8988T (cell line): ENCODE results near the gene GRAMD2B.
"Not testable (repeated sequence)": the region's sequence is repeated elsewhere in the genome, so short reads cannot be mapped to it uniquely, and the experiment has no call there.

ENCODE experiments used
- DNase-seq: peaks from one replicate; pipeline ENCODE4 v3.0.0; 2011

The GRAMD2B gene

DNA sequence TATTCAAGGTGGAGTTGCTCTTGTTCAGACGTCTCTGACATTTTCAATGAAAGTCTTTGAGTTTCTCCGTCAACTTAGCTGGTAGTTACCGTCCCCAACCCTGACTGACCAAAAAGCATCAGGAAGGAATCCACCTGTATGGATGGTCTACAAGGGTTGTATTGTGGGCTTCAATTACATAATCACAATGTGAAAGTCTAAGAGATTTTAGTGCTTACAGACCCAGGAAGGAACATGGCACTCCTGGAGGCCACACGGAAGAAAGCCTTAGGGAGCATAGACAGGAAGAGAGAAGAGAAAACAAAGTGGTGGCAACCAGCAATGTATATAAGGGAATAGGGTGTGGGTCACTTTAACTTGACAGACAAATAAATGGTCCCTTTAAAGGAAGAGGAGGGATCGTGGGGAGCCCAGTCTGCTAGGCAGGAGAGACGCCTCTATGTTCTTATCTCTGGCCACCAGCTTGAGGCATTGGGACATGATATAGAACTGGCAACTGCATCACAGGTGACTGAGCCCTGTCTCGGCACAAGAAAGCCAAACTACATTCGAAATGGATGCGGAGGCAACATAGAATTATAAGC is 91.4 kb downstream of the GRAMD2B start:
- no peak for DNase-seq

GRCh38 chr5:126515337-126515736 is 92.1 kb downstream of the GRAMD2B start:
- no peak for DNase-seq

DNA sequence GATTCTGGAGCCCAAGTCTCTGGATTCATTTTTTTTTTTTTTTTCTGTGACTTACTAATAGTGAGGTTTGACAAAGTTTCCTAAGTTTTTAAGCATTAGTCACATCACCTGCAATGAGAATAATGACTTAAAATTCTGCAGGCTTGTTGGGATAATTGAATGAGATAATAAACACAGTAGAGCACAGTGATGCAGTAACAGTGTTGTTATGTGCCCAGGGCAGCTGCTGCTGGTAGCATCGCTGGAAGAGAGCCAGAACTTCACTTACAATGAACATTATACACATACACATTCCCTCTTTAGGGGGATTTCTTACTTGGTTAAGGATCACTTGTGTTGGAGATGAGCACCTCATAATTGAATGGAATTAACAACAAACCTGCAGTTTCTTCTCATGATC is 92.9 kb downstream of the GRAMD2B start:
- DNase-seq: no peak

- no peak for DNase-seq
These were observed 93.6 kb downstream of the GRAMD2B start for GRCh38 chr5:126516852-126517251.

- DNase-seq: not testable (repeated sequence)
These were observed 96.0 kb downstream of the GRAMD2B start for GRCh38 chr5:126519223-126519622.

DNA sequence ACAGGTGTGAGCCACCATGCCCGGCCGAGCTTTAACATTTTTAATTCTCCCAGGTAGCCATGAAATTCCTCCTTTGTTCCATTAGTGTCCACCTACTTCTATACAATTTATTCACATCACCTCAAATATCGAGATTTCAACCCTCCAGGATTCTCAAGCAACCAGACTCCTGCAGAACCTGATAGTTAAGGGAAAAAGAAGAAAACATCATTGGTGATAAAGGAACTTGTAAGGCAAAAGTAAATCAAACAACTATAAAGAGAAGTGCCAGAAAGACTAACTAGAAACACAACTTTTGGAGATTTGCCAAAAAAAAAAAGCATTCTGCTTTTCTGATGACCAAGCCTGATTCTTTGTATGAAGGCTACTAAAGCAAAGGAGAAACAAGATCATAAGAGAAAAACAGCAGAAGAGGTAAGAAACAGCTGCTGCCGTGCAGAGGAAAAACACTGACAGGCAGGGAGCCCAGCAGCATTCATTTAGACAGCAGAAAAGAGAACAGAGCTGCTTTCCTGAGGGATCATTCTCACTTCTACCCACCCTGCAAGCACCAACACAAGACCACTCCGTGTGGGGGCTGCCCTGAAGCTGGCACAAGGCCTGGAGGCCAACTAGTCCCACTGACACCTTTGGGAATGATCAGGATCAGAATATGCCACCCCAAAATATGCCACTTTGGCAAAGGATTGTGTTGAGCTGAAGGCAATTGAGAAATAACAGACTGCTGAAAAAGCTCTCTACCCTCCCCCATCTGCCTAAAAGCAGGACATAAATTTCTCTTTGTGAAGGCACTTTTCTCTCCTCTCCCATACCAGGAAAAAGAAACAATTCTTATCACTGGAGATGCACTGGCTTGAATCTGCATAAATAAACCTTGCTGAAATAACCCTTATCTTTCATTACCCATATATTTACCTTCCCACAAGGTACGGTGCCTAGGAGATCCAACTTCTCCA is 96.7 kb downstream of the GRAMD2B start:
- DNase-seq: no peak

DNA sequence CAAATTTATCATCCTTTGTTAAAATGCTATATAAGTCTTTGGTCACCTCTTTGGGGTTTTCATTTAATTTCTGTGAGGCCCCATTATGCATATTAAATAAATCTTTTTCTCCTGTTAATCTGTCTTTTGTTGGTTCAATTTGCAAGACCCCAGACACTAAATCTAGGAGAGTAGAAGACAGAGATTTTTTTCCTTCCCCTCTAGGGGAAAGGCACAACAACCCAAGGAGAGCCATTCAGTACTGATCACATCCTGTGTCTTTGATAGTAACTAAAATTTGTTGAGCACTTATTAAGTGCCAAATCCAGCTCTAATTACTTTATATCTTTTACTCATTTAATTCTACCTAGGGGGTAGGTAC is 97.4 kb downstream of the GRAMD2B start:
- DNase-seq: no peak

- no peak for DNase-seq
These were observed 97.9 kb downstream of the GRAMD2B start for GRCh38 chr5:126521130-126521529.

DNA sequence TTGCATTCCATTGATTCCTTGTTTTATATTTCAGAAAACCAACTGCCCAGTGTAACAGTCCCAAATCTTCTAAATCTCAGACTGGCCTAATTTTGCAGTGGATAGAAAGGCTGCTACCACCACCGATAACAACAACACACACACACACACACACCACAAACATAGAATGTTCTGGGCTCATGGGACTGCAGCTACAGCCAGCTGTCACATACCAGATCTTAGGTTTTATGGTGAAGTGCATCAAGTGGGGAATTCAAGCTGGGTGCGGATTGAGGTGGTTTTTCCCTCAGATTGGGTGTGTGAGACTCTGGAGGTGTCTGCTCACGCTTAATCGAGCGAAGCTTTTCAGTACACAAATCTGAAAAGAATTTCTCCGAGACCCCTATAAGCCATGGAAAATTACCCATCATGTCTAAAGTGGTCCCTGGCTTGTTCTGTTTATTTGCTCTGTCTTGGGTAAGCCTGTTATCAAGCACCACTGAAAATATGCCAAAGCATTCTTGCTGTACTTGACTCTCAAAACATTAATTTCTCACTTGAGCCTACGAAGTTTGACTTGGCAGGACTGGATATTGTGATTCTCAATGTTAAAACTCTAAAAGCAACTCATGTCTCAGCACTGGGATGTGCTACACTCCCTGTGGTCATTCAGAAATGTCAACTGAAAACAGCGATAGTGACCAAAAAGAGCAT is 100.8 kb downstream of the GRAMD2B start:
- no peak for DNase-seq

DNA sequence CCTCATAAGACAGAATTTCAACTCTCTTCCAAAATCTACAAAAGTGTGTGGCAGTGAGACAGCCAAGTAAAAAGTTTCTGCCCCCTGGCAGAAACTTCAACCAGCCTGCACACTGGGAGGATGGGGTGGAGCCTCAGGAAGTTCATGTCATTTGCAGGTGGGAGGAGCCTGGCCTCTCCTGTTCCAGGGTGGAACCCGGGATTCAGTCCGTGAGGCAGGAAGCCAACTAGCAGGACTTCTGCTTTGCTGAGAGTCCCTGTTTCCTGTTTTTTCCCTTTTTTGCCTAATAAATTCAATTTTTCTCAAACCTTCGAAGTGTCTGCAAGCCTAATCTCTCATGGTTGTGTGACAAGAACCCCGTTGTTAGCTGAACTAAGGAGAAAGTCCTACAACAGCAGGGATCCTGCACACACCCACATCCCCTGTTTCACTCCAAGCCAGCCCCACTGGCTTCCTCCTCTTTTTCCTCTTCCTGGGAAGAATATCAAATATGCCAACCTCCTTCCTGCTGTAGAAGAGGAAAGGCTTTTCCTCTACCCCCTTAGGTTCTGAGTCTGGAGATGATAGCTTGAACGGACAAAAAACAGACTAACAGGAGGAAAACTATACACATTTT is 102.5 kb downstream of the GRAMD2B start:
- DNase-seq: no peak

DNA sequence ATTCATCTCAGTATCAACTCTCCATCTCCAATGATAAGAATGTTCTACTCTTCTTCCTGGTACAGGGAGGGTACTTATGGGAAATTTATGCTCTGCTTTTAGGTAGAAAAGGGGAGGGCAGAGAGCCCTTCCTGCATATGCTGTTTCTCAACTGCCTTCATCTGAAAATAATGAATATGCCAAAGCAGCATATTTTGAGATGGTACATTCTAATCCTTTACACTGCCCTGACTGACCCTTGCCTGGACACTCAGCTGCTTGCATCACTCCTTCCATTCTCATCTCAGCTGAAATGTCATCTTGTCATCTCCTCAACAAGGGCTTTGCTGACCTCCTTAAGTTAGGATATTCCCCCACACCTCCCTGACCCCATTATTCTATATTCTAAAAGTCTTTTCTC is 103.3 kb downstream of the GRAMD2B start:
- DNase-seq: no peak

DNA sequence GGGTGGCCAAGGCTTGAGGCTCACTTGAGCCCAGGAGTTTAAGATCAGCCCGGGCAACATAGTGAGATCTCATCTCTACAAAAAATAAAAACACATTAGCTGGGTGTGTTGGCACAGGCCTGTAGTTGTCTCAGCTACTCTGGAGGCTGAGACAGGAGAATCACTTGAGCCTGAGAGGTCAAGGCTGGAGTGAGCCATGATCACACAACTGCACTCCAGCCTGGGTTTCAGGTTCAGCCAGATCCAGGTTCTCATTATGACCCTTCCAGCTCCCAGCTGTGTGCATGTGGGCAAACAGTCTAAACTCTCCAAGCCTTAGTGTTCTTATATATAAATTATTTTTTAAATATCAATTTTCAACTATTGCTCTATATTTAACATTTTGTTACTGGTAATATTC is 103.9 kb downstream of the GRAMD2B start:
- DNase-seq: no peak

DNA sequence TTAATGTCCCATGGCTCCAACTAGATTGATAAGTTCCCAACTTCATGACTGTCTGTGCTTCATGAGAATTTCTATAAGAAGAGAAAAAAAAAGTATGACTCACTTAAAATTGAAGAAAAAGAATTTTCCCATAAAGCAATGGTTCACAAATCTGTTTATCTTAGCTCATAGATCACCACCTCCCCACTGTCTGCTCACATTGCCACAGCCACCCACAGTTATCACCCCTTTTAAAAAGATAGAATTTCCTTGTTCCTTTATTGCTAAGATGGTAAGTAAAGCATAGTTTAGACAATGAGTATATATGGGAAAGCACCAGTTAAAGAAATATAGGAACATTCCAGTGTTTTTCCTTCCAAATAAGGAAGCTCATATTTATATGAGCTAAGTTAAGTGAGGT is 104.7 kb downstream of the GRAMD2B start:
- no peak for DNase-seq

DNA sequence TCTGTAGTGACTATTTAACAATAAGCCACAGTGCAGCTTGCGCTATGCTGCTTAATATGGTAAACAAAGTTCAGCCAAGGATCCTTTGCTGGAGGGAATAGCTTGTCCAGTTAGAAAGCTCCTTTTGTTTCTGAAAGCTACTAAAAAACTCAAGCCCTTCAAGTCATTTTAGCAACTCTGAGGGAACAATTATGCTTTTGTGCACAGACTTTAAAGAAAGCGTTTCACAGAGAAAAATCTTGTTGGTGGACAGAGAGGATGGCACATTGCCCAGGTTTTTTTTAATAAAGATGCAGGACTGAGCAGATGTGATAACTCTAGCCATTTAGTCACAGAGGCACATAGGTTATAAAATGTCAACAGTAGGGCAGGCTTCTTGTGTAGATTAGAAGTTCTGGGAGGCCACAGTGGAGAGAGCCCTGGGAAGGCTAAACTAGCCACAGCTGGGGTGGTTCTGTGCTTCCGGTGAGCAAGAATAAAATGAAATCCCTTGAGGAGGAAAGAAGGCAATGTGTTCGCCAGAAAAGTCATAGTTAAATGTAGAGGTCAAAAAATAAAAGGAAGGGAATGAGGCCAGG is 108.4 kb downstream of the GRAMD2B start:
- DNase-seq: no peak

DNA sequence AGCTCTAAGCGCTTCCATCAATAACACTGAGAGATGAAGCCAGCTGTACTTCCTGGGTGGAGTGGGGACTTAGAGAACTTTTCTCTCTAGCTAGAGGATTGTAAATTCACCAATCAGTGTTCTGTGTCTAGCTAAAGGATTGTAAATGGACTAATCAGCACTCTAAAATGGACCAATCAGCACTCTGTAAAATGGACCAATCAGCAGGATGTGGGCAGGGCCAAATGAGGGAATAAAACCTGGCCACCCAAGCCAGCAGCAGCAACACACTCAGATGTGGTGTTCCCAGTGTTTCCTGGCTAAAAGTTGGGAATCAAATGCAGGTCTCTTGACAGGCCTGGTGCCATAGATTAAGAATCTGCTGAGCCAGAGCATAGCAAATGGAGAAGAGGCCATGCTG is 111.3 kb downstream of the GRAMD2B start:
- DNase-seq: no peak

GRCh38 chr5:126535856-126536545 is 112.8 kb downstream of the GRAMD2B start:
- no peak for DNase-seq

DNA sequence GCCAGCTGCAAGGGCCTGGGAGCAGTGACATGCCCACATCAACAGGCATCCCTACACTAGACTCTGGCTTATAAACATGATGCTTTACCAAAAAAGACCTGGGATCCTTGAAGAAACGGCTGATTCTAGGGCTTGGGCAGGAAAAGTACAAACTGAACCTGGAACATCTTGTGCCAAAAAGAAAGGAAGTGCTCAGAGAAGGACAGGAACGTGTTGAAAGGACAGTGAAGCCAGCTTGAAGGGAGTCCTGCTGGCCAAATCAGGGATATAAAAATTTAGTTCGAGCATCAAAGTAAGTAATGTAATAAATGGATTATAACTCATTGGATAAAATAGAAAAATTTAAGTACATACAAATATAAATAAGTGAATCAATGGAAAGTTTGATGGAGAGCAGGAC is 113.7 kb downstream of the GRAMD2B start:
- no peak for DNase-seq

DNA sequence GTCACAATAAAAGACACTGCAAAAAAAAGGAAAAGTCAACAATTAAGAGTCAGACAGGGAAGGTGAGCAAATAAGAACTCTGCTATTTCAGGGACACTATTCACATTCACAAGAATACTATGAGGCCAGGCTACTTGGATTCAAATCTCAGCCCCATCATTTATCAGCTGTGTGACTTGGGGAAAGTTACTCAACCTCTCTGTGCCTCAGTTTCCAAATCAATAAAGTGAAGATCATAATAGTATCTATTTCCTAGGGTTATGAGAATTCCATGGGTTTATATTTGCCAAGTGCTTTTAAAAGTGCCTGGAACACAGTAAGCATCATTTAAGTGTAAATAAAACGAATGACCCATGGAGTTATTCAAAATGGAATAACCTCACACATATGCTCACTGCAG is 115.4 kb downstream of the GRAMD2B start:
- DNase-seq: no peak

DNA sequence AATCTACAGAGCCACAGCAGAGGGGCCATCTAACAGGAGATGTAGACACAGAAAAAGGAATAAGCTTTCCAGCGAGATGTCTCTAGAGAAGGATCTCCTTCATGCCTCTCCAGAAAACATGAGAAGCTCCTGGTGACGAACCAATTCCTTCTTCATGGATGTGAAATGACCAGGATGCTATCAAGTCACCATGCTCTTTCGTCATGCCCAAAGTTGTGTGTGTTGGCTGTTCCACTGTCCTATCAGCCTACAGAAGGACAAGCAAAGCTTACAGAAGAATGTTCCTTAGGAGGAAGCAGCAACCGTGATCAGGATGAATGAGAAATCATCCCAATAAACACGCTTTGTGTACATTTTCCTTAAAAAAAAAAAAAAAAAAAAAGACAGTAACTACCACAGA is 117.4 kb downstream of the GRAMD2B start:
- DNase-seq: no peak

DNA sequence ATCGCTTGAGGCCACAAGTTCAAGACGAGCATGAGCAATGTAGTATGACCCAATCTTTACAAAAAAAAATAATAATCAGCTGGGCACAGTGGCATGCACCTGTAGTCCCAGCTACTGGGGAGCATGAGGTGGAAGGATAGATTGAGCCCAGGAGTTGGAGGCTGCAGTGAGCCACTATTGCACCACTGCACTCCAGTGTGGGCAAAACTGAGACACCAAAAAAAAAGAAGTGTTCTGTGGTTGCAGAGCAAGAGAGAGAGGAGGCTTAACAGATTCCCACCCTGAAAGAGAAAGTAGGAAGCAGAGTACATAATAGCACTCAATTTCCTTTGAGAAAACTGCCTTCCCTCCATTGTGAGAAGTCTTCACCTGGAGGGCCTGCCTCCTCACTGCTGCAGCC is 119.2 kb downstream of the GRAMD2B start:
- DNase-seq: no peak

DNA sequence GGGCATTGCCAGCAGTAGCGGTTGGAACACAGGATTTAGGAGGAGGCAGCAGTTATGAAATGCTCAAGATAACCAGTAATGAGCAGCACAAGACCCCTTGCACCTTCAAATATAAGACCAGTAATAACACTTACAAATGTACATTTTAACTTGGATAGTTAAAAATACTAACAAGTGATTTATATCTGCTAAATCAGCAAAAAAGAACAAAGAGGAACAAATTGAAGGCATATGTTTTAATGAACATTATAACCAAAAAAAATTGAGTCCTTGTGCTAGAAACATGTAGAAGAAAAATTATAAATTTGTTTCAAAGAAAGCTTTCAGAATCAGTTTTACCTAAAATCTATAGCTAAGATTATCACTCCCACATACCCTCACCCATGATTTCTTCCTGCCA is 119.8 kb downstream of the GRAMD2B start:
- no peak for DNase-seq

DNA sequence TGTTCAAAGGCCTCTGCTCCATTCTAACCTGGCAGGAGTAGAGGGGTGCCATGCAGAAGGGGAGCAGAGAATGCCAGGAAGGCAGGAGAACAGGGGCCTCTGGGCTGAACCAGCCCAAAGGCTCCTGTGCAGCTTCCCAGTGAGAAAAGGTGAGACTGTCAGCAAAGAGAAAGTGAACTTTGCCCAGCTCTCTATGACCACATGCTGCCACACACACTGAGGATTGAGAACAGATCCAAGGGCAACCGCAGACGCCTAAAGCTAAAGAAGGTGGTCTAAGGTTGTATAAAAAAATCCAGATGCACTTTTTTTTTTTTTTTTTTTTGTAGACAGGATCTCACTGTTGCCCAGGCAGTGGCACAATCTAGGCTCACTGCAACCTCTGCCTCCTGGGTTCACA is 120.5 kb downstream of the GRAMD2B start:
- DNase-seq: no peak
